KOPT-K1 (cell line): ENCODE measurements around the gene COL1A1.

Experiments used
- H3K27ac ChIP-seq: fragments of 200-600 bp; sonication (generic); 2 replicates; pipeline ENCODE4 v1.5.1; 2016; ENCODE audit warnings: antibody characterized with exemption, mild to moderate bottlenecking, low read depth, low read length; ENCODE audit not compliant: poor library complexity, severe bottlenecking
- H3K36me3 ChIP-seq: fragments of 200-600 bp; sonication (generic); 2 replicates; pipeline ENCODE4 v1.5.1; 2017; ENCODE audit warnings: antibody characterized with exemption, mild to moderate bottlenecking, low read length, moderate library complexity; ENCODE audit not compliant: insufficient read depth
- H3K9me3 ChIP-seq: fragments of 200-600 bp; sonication (generic); 2 replicates; pipeline ENCODE4 v1.5.1; 2017; ENCODE audit warnings: antibody characterized with exemption, low read length, mild to moderate bottlenecking; ENCODE audit not compliant: insufficient read depth, poor library complexity, severe bottlenecking

Gene COL1A1

GRCh38 chr17:50176559-50177357 lies 24.7 kb downstream of the COL1A1 start:
- Histone ChIP-seq H3K9me3 (no peaks in the 10 kb centered on the region), H3K27ac (no peak overlapping the region), H3K36me3 (no peaks in the 10 kb centered on the region)

GRCh38 chr17:50175035-50175807 lies 26.2 kb downstream of the COL1A1 start:
- no peak overlapping the region for H3K27ac ChIP-seq
- no peaks in the 10 kb centered on the region for H3K9me3 ChIP-seq
- no peaks in the 10 kb centered on the region for H3K36me3 ChIP-seq

- no peak overlapping the region for H3K27ac ChIP-seq
- H3K9me3 ChIP-seq: no peaks in the 10 kb centered on the region
- H3K36me3 ChIP-seq: no peaks in the 10 kb centered on the region
Observed at GRCh38 chr17:50174444-50174843, 27.0 kb downstream of the COL1A1 start.

- no peaks in the 10 kb centered on the region for H3K36me3 ChIP-seq
- H3K9me3 ChIP-seq: no peaks in the 10 kb centered on the region
- H3K27ac ChIP-seq: no peak overlapping the region
Observed at GRCh38 chr17:50173335-50173941, 28.0 kb downstream of the COL1A1 start.

- Histone ChIP-seq H3K27ac (no peak overlapping the region), H3K9me3 (no peaks in the 10 kb centered on the region), H3K36me3 (no peaks in the 10 kb centered on the region)
Observed at GRCh38 chr17:50172936-50173334, 28.5 kb downstream of the COL1A1 start.

GRCh38 chr17:50172130-50172529 lies 29.3 kb downstream of the COL1A1 start:
- H3K27ac ChIP-seq: no peak overlapping the region
- no peaks in the 10 kb centered on the region for H3K36me3 ChIP-seq
- H3K9me3 ChIP-seq: no peaks in the 10 kb centered on the region

GRCh38 chr17:50171371-50172071 lies 29.9 kb downstream of the COL1A1 start:
- Histone ChIP-seq H3K9me3 (no peaks in the 10 kb centered on the region), H3K27ac (no peak overlapping the region), H3K36me3 (no peaks in the 10 kb centered on the region)

- H3K36me3 ChIP-seq: no peaks in the 10 kb centered on the region
- no peak overlapping the region for H3K27ac ChIP-seq
- no peaks in the 10 kb centered on the region for H3K9me3 ChIP-seq
Observed at GRCh38 chr17:50170662-50171370, 30.6 kb downstream of the COL1A1 start.

- no peaks in the 10 kb centered on the region for H3K36me3 ChIP-seq
- H3K27ac ChIP-seq: no peak overlapping the region
- H3K9me3 ChIP-seq: no peaks in the 10 kb centered on the region
Observed at GRCh38 chr17:50169881-50170459, 31.5 kb downstream of the COL1A1 start.

GRCh38 chr17:50169121-50169764 lies 32.2 kb downstream of the COL1A1 start:
- no peak overlapping the region for H3K27ac ChIP-seq
- H3K36me3 ChIP-seq: no peaks in the 10 kb centered on the region
- no peaks in the 10 kb centered on the region for H3K9me3 ChIP-seq

GRCh38 chr17:50168319-50168718 lies 33.1 kb downstream of the COL1A1 start:
- Histone ChIP-seq H3K27ac (no peak overlapping the region), H3K9me3 (no peaks in the 10 kb centered on the region), H3K36me3 (no peaks in the 10 kb centered on the region)

- no peaks in the 10 kb centered on the region for H3K36me3 ChIP-seq
- no peak overlapping the region for H3K27ac ChIP-seq
- H3K9me3 ChIP-seq: no peaks in the 10 kb centered on the region
Observed at GRCh38 chr17:50167371-50167770, 34.1 kb downstream of the COL1A1 start.

- Histone ChIP-seq H3K36me3 (no peaks in the 10 kb centered on the region), H3K9me3 (no peaks in the 10 kb centered on the region), H3K27ac (no peak overlapping the region)
Observed at GRCh38 chr17:50166518-50167181, 34.8 kb downstream of the COL1A1 start.
